HFFc6 (cell line): ENCODE measurements around the gene MTTP. TPM values are rescaled to one million over a fixed set of nuclear protein-coding genes. Genes with fewer than 3 reads are reported as not detected.
A peak's percentile ranks its signal among the peaks of the same experiment; 100 is the strongest.

Source experiments
- DNase-seq: peaks from one replicate; pipeline ENCODE4 v3.0.0-alpha.2; 2018
- H3K27ac Mint-ChIP-seq: 2 replicates; pipeline ENCODE4 v1.8.0; 2020; ENCODE audit warnings: mild to moderate bottlenecking, mixed read lengths
- H3K27me3 Mint-ChIP-seq: 2 replicates; pipeline ENCODE4 v1.8.0; 2021; ENCODE audit warnings: mild to moderate bottlenecking, moderate library complexity, mixed read lengths; ENCODE audit not compliant: insufficient read depth
- H3K36me3 Mint-ChIP-seq: 2 replicates; pipeline ENCODE4 v1.8.0; 2021; ENCODE audit warnings: low read depth, mixed read lengths
- H3K4me1 Mint-ChIP-seq: 2 replicates; pipeline ENCODE4 v1.8.0; 2020; ENCODE audit warnings: low read depth, mixed read lengths
- H3K4me3 Mint-ChIP-seq: 2 replicates; pipeline ENCODE4 v1.8.0; 2020; ENCODE audit warnings: mild to moderate bottlenecking, moderate library complexity, mixed read lengths
- H3K9me3 Mint-ChIP-seq: 2 replicates; pipeline ENCODE4 v1.8.0; 2020; ENCODE audit warnings: mild to moderate bottlenecking, mixed read lengths
- CTCF ChIP-seq: fragments of 200-600 bp; sonication (generic); IDR thresholded peaks from 2 replicates; pipeline ENCODE4 v1.5.0; 2021; ENCODE audit warnings: antibody characterized with exemption, mild to moderate bottlenecking
- total RNA-seq, 6 experiments: library from RNA; stranded (reverse); fragmentation: NEBNext Ultra II Directional; extraction: Animal tissue kit (Norgen Biotek cat#: 25700); gene quantifications; 2 replicates in 1 of 6; 3 replicates in 5 of 6; pipeline ENCODE4 v1.2.3, GENCODE V29; 2021

MTTP gene
- total RNA-seq, 6 experiments from 2014 or later = not detected

DNA sequence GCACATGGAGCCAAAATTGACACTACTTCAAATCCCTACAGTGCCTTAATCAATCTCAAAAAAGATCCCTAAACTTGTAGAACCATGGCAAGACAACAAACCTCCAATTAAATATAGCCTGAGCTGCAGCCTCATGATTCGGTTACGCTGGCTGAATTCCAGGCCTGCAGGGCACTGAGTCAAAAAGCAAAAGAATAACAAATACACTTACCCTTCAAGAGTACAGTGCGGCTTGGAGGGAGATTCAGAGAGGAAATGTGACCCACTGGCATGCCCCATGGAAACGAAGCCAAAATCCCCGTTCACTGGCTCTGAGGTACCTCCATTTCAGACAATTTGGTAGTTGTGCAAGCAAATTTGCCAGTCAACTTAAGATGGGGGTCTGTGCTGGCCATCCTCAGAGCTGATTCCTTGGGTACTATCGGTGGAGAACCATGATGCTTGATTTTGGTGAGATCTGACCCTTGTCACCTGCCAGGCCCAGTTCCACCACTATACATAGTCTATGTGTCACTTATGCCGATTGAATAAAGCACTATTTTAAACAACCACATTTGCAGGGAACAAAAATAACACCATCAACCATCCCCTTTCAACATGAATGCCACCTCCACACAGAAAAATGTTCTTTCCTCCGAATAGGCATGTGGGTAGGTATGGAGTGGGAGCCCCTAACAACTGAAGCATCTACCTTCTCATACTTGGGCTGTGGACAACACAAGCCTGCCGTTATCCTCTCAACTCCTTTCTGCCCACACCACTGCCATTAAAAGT is 80.9 kb downstream of the MTTP start:
- peak overlapping the region; percentile 45; the same call in 1 of the 2 replicates for H3K4me3 Mint-ChIP-seq
- peak; percentile 72 for DNase-seq
- no peak overlapping the region for H3K27ac Mint-ChIP-seq
- peaks cover 5% of the 10 kb centered on the region; the same call in 1 of the 2 replicates for H3K9me3 Mint-ChIP-seq
- H3K36me3 Mint-ChIP-seq = no peaks in the 10 kb centered on the region
- no peak for TF ChIP-seq CTCF
- peaks cover 8% of the 10 kb centered on the region for H3K27me3 Mint-ChIP-seq
- H3K4me1 Mint-ChIP-seq = peaks cover 27% of the 10 kb centered on the region

DNA sequence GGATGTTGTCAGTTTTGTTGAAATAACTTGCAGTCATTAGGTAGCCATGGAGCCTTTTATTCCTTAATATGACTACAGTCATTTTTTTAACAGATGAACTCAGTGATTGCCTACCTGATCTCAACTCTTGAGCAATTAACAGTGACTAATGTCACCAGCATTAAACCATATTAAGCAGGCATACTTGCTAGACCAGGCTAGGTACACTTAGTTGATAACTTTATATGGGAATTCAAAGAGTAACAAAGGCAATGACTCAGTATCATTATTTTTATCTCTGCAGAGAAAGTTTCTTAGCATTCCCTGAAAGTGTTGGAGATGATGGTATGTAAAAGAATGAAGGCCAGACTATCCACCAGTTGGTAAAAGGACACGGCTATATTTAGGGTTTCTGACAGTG is 83.2 kb downstream of the MTTP start, which contains the start of gene C4orf54:
Gene C4orf54 (minus strand): TSS at position 31 of the 400 bp plus-strand sequence. CDS start 3,180 bp downstream, outside the sequence.
- H3K36me3 Mint-ChIP-seq = no peaks in the 10 kb centered on the region
- no peak for TF ChIP-seq CTCF
- no peaks in the 10 kb centered on the region for H3K9me3 Mint-ChIP-seq
- H3K27me3 Mint-ChIP-seq = peaks cover 3% of the 10 kb centered on the region
- no peak for DNase-seq
- H3K27ac Mint-ChIP-seq = no peak within 1 kb of the TSS
- no peak within 1 kb of the TSS for H3K4me3 Mint-ChIP-seq
- peaks cover 27% of the 10 kb centered on the region for H3K4me1 Mint-ChIP-seq

DNA sequence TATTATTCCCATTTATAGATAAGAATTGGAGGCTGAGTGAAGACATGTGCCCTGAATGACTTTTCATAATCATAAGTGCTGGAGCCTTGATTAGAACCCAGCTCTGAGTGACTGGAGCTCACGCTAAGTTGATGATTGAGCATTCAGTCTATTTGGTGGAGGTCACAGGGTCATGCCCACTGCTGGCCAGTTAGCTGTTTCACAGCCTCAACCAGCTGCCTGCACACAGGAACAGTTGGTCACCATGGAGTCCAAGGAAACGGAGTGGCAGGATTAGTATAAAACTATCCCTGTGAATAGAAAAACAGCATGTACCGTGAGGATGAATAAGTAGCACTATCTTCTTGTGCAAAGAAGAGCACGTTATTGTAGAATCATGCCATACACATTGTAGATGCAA is 84.0 kb downstream of the MTTP start:
- peaks cover 3% of the 10 kb centered on the region for H3K27me3 Mint-ChIP-seq
- no peak for DNase-seq
- H3K36me3 Mint-ChIP-seq = no peaks in the 10 kb centered on the region
- H3K4me1 Mint-ChIP-seq = peaks cover 27% of the 10 kb centered on the region
- TF ChIP-seq CTCF = no peak
- H3K27ac Mint-ChIP-seq = no peak overlapping the region
- no peak overlapping the region for H3K4me3 Mint-ChIP-seq
- H3K9me3 Mint-ChIP-seq = no peaks in the 10 kb centered on the region

DNA sequence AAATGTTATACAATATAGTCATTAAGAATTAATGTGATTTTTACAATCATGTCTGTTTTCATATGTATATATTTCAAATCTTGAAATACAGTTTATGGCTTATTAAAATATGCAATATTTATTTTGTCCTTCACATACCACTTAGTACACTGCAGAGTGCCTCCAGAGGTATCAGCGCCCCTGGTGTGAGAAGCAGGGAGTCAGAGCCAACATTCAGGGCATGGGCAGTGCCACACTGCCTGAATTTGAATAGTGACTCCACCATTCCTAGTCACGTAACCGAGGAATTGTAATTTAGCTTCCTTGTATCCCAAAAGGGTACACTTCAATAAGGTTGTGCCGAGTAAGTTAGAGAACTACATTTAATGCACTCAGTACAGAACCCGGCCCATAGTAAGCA is 87.3 kb downstream of the MTTP start:
- TF ChIP-seq CTCF = no peak
- H3K4me1 Mint-ChIP-seq = 0 out of 2 replicates have a peak, but pooled peaks cover 6% of the 10 kb centered on the region
- no peaks in the 10 kb centered on the region for H3K36me3 Mint-ChIP-seq
- no peak for DNase-seq
- H3K27ac Mint-ChIP-seq = no peak overlapping the region
- no peaks in the 10 kb centered on the region for H3K9me3 Mint-ChIP-seq
- no peaks in the 10 kb centered on the region; the same call in 1 of the 2 replicates for H3K27me3 Mint-ChIP-seq
- H3K4me3 Mint-ChIP-seq = no peak overlapping the region

GRCh38 chr4:99664716-99665115 is 90.1 kb downstream of the MTTP start:
- DNase-seq = no peak
- no peak overlapping the region for H3K4me3 Mint-ChIP-seq
- no peaks in the 10 kb centered on the region for H3K9me3 Mint-ChIP-seq
- TF ChIP-seq CTCF = no peak
- no peaks in the 10 kb centered on the region for H3K36me3 Mint-ChIP-seq
- H3K27ac Mint-ChIP-seq = no peak overlapping the region
- H3K27me3 Mint-ChIP-seq = no peaks in the 10 kb centered on the region; the same call in 1 of the 2 replicates
- H3K4me1 Mint-ChIP-seq = no peaks in the 10 kb centered on the region
